Smooth muscle cell (in vitro differentiated cells): ENCODE measurements around the gene ILF2. TPM values are rescaled to one million over a fixed set of nuclear protein-coding genes. Genes with fewer than 3 reads are reported as not detected.

Experiments used
- DNase-seq: peaks from one replicate; lab custom pipeline; 2025; ENCODE audit not compliant: unreplicated experiment; lab: John Stamatoyannopoulos, UW
- H2AFZ ChIP-seq: fragments of 200-600 bp; sonication (generic); 2 replicates; pipeline ENCODE4 v1.6.0; 2016; ENCODE audit warnings: antibody characterized with exemption, low read depth, mild to moderate bottlenecking
- H3F3A ChIP-seq: fragments of 200-600 bp; sonication (generic); 2 replicates; pipeline ENCODE4 v1.6.0; 2017; ENCODE audit warnings: antibody characterized with exemption, low read depth
- H3K27ac ChIP-seq: fragments of 200-600 bp; sonication (generic); 2 replicates; pipeline ENCODE4 v1.5.1; 2016; ENCODE audit warnings: low read depth, mild to moderate bottlenecking
- H3K27me3 ChIP-seq: fragments of 200-600 bp; sonication (generic); 2 replicates; pipeline ENCODE4 v1.6.1; 2016; ENCODE audit warnings: low read depth, mild to moderate bottlenecking
- H3K36me3 ChIP-seq: fragments of 200-600 bp; sonication (generic); 2 replicates; pipeline ENCODE4 v1.5.1; 2016; ENCODE audit warnings: low read depth
- H3K4me1 ChIP-seq: fragments of 200-600 bp; sonication (generic); 2 replicates; pipeline ENCODE4 v1.5.1; 2016; ENCODE audit warnings: low read depth
- H3K4me2 ChIP-seq: fragments of 200-600 bp; sonication (generic); 2 replicates; pipeline ENCODE4 v1.6.0; 2016; ENCODE audit warnings: mild to moderate bottlenecking
- H3K4me3 ChIP-seq: fragments of 200-600 bp; sonication (generic); 2 replicates; pipeline ENCODE4 v1.5.1; 2016; ENCODE audit warnings: mild to moderate bottlenecking
- H3K79me2 ChIP-seq: fragments of 200-600 bp; sonication (generic); 2 replicates; pipeline ENCODE4 v1.6.0; 2016; ENCODE audit warnings: low read depth, mild to moderate bottlenecking
- H3K9ac ChIP-seq: fragments of 200-600 bp; sonication (generic); 2 replicates; pipeline ENCODE4 v1.6.0; 2016; ENCODE audit warnings: low read depth
- H3K9me3 ChIP-seq: fragments of 200-600 bp; sonication (generic); replicated peaks from 2 replicates; pipeline ENCODE4 v1.5.1; 2016; ENCODE audit warnings: low read depth
- H4K20me1 ChIP-seq: fragments of 200-600 bp; sonication (generic); 2 replicates; pipeline ENCODE4 v1.6.0; 2016; ENCODE audit warnings: low read depth
- CTCF ChIP-seq: fragments of 200-600 bp; sonication (generic); IDR thresholded peaks from 2 replicates; pipeline ENCODE4 v1.5.1; 2017; ENCODE audit warnings: borderline replicate concordance, mild to moderate bottlenecking, antibody characterized with exemption; ENCODE audit not compliant: insufficient read depth, poor library complexity, severe bottlenecking
- WGBS: methylation state at CpG from one replicate; pipeline ENCODE4 v1.1.7; 2016; ENCODE audit warnings: low lambda C conversion rate; 5-methylcytosine and 5-hydroxymethylcytosine counted together
- polyA plus RNA-seq: library from polyadenylated mRNA; unstranded; fragments of >200 nt; fragmentation: Nextera tagmentation; extraction: Ambion mirVana; gene quantifications from 2 replicates; pipeline ENCODE4 v1.2.1, GENCODE V29; 2016
- total RNA-seq: library from RNA; depleted of rRNA; stranded (reverse); fragments of >200 nt; gene quantifications from 2 replicates; pipeline ENCODE4 v1.2.3, GENCODE V29; 2014

The ILF2 gene
- total and polyA plus RNA-seq, 2 experiments from 2014 or later: 201 to 241 TPM

- H3K27ac ChIP-seq: no peak overlapping the region
- no peak overlapping the region for H3K4me2 ChIP-seq
- H3F3A ChIP-seq: peaks cover 37% of the 10 kb centered on the region
- H4K20me1 ChIP-seq: peaks cover 98% of the 10 kb centered on the region
- no peak for DNase-seq
- H3K27me3 ChIP-seq: no peaks in the 10 kb centered on the region
- WGBS: 92% methylated on average over 3 of the region's 3 CpGs
- peaks cover 12% of the 10 kb centered on the region for H3K4me1 ChIP-seq
- no peak overlapping the region for H3K4me3 ChIP-seq
- H2AFZ ChIP-seq: no peak overlapping the region
- peaks cover 73% of the 10 kb centered on the region for H3K79me2 ChIP-seq
- H3K36me3 ChIP-seq: peaks cover 39% of the 10 kb centered on the region
- TF ChIP-seq CTCF: no peak
- H3K9me3 ChIP-seq: no peaks in the 10 kb centered on the region
- H3K9ac ChIP-seq: no peak overlapping the region
These were observed 31.5 kb downstream of the ILF2 start for GRCh38 chr1:153639280-153639679.

- 96% methylated on average over 6 of the region's 6 CpGs for WGBS
- Histone ChIP-seq H3K4me3 (no peak overlapping the region), H3K4me1 (peaks cover 12% of the 10 kb centered on the region), H3K27ac (no peak overlapping the region), H3K79me2 (peaks cover 76% of the 10 kb centered on the region), H2AFZ (no peak overlapping the region), H3K9me3 (no peaks in the 10 kb centered on the region), H3K9ac (no peak overlapping the region), H3K27me3 (no peaks in the 10 kb centered on the region), H4K20me1 (peaks cover 88% of the 10 kb centered on the region), H3K4me2 (no peak overlapping the region), H3K36me3 (peaks cover 30% of the 10 kb centered on the region), H3F3A (peaks cover 28% of the 10 kb centered on the region)
- DNase-seq: no peak
- TF ChIP-seq CTCF: no peak
These were observed 32.5 kb downstream of the ILF2 start for GRCh38 chr1:153638261-153638660.

GRCh38 chr1:153636312-153636711, 34.5 kb downstream of the ILF2 start:
- Histone ChIP-seq H3K4me1 (peaks cover 12% of the 10 kb centered on the region), H3K9me3 (no peaks in the 10 kb centered on the region), H3K4me3 (no peak overlapping the region), H3K27ac (peak overlapping the region; percentile 31), H3K27me3 (no peaks in the 10 kb centered on the region), H3K4me2 (peak overlapping the region; percentile 92), H3K36me3 (peaks cover 18% of the 10 kb centered on the region), H2AFZ (no peak overlapping the region), H4K20me1 (peaks cover 69% of the 10 kb centered on the region), H3F3A (peaks cover 23% of the 10 kb centered on the region), H3K9ac (no peak overlapping the region), H3K79me2 (peaks cover 65% of the 10 kb centered on the region)
- no peak for DNase-seq
- WGBS: 86% methylated on average over 9 of the region's 9 CpGs
- no peak for TF ChIP-seq CTCF

GRCh38 chr1:153635872-153636271, 34.9 kb downstream of the ILF2 start:
- Histone ChIP-seq H4K20me1 (peaks cover 64% of the 10 kb centered on the region), H3K27ac (peak overlapping the region; percentile 42), H3K4me2 (peak overlapping the region; percentile 92), H3K36me3 (peaks cover 16% of the 10 kb centered on the region), H3K9me3 (no peaks in the 10 kb centered on the region), H3K27me3 (no peaks in the 10 kb centered on the region), H3K4me3 (peak overlapping the region; percentile 95), H2AFZ (no peak overlapping the region), H3F3A (peaks cover 19% of the 10 kb centered on the region), H3K79me2 (peaks cover 61% of the 10 kb centered on the region), H3K4me1 (peaks cover 12% of the 10 kb centered on the region), H3K9ac (no peak overlapping the region)
- no peak for TF ChIP-seq CTCF
- DNase-seq: no peak
- WGBS: 96% methylated on average over 7 of the region's 7 CpGs
